AG09309 (cell line): ENCODE results near the gene WDR75.

Source experiments
- DNase-seq: peaks from one replicate; pipeline ENCODE4 v3.0.0-alpha.2; 2010; ENCODE audit warnings: low read depth
- H3K4me3 ChIP-seq: 2 replicates; pipeline ENCODE4 v1.5.1; 2011; ENCODE audit warnings: mild to moderate bottlenecking, low read depth, low read length, moderate library complexity; ENCODE audit not compliant: control insufficient read depth
- TF ChIP-seq, protein P1 (sequence below): IDR thresholded peaks from 2 replicates; pipeline ENCODE4 v1.5.1; 2011; ENCODE audit warnings: mild to moderate bottlenecking, low read depth, low read length, inconsistent platforms; ENCODE audit not compliant: insufficient read depth, control insufficient read depth; ENCODE audit errors: missing control alignments

Gene WDR75

DNA sequence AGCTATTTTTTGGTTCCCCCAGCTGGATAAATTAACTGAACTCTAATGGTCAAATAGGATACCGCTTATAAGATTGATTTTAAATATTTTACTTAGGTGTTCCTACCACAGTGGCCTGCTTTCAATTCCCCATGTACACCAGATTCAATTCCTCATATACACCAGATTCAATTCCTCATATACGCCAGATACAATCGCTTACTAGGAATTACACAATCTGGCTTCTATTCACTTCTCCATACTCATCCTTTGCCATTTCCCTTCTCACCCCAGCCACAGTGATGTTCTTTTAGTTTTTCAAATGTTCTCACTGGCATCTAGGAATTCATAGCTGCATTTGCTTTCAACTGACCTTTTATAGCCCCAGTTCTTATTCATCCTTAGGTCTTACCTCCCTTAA, 72.8 kb downstream of the WDR75 start:
- TF ChIP-seq, protein P1, sequence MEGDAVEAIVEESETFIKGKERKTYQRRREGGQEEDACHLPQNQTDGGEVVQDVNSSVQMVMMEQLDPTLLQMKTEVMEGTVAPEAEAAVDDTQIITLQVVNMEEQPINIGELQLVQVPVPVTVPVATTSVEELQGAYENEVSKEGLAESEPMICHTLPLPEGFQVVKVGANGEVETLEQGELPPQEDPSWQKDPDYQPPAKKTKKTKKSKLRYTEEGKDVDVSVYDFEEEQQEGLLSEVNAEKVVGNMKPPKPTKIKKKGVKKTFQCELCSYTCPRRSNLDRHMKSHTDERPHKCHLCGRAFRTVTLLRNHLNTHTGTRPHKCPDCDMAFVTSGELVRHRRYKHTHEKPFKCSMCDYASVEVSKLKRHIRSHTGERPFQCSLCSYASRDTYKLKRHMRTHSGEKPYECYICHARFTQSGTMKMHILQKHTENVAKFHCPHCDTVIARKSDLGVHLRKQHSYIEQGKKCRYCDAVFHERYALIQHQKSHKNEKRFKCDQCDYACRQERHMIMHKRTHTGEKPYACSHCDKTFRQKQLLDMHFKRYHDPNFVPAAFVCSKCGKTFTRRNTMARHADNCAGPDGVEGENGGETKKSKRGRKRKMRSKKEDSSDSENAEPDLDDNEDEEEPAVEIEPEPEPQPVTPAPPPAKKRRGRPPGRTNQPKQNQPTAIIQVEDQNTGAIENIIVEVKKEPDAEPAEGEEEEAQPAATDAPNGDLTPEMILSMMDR = no peak
- DNase-seq = no peak
- H3K4me3 ChIP-seq = no peak overlapping the region

- H3K4me3 ChIP-seq = no peak overlapping the region
- no peak for DNase-seq
- TF ChIP-seq, protein P1 = no peak
Measured at GRCh38 chr2:189515264-189515663, 74.0 kb downstream of the WDR75 start.

GRCh38 chr2:189516546-189516945, 75.3 kb downstream of the WDR75 start:
- TF ChIP-seq, protein P1 = no peak
- DNase-seq = no peak
- H3K4me3 ChIP-seq = no peak overlapping the region

DNA sequence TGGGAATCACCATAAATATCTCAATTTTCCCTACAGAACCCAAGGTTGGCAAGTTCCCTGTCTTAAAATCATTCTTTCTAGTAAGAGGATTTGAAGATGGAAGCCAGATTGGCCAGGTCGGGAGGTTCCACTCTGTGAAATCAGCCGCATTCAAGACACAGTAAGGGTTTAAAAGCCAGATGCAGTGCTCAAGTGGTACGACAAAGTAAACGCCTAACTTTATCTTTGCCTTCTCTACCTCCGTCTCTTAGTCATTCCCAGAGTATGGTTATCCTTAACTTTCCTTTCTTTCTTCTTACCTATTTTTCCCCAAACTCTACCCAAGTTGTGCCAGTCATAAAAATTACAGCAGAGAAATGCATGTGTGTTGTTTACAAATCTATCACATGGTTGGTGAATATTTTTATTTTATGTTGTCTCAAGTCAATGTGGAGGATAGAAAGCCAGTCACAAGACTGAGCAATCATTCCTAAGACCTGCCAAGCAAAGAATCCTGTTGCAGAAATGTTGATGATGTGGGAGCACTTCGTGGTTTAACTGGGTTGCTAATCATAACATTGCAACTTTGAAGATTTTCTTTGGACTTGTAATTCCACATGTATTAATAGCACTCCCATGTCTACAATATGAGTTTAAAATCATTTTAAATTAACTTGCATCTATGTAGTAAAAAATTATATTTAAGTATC, 76.7 kb downstream of the WDR75 start:
- DNase-seq = no peak
- no peak overlapping the region for H3K4me3 ChIP-seq
- TF ChIP-seq, protein P1 = no peak

GRCh38 chr2:189519631-189520387, 78.5 kb downstream of the WDR75 start:
- no peak overlapping the region for H3K4me3 ChIP-seq
- TF ChIP-seq, protein P1 = no peak
- no peak for DNase-seq

- TF ChIP-seq, protein P1 = no peak
- DNase-seq = no peak
- H3K4me3 ChIP-seq = no peak overlapping the region
Measured at GRCh38 chr2:189521699-189522434, 80.6 kb downstream of the WDR75 start.
